IMR-90 (cell line): ENCODE data around the gene NME1. TPM values are rescaled to one million over a fixed set of nuclear protein-coding genes. Genes with fewer than 3 reads are reported as not detected.

Experiments
- ATAC-seq: fragments of 200-7000 bp; cut with Tn5 transposase; 2 replicates; pipeline ENCODE4 v1.9.1; 2020; ENCODE audit warnings: low read depth, mild to moderate bottlenecking, moderate library complexity
- BruUV-seq: library from RNA; stranded (reverse); fragments of 400-500 nt; replicated peaks from 2 replicates; lab custom pipeline; 2021; lab: Mats Ljungman, UMichigan
- CTCF ChIA-PET: fragments of 300-600 bp; formaldehyde crosslinking; extraction: SDS; loops from one replicate; lab custom pipeline; 2021; ENCODE audit warnings: antibody characterized with exemption; lab: Yijun Ruan, JAX
- POLR2A ChIA-PET: fragments of 300-600 bp; sonication (Branson Sonifier 250); formaldehyde crosslinking; loops from one replicate; lab custom pipeline; 2022; ENCODE audit warnings: antibody characterized with exemption; ENCODE audit not compliant: unreplicated experiment; lab: Charles Lee
- DNase-seq: peaks from one replicate; pipeline ENCODE4 v3.0.0; 2013
- H2AFZ ChIP-seq: replicated peaks from 2 replicates; pipeline ENCODE3; 2013; ENCODE audit warnings: low read length, mild to moderate bottlenecking; ENCODE audit not compliant: poor library complexity
- H2AK5ac ChIP-seq: 2 replicates; pipeline ENCODE4 v1.6.1; 2013; ENCODE audit warnings: low read depth, low read length, inconsistent platforms
- H2AK9ac ChIP-seq: replicated peaks from 2 replicates; pipeline ENCODE3; 2013; ENCODE audit warnings: mild to moderate bottlenecking, low read depth, low read length, moderate library complexity; ENCODE audit not compliant: poor library complexity
- H2BK120ac ChIP-seq: 2 replicates; pipeline ENCODE4 v1.6.1; 2013; ENCODE audit warnings: low read depth, low read length, inconsistent platforms
- H2BK15ac ChIP-seq: 3 replicates; pipeline ENCODE4 v1.6.1; 2013; ENCODE audit warnings: low read depth, low read length, inconsistent platforms
- H2BK20ac ChIP-seq: 2 replicates; pipeline ENCODE4 v1.6.1; 2013; ENCODE audit warnings: low read depth, mild to moderate bottlenecking, inconsistent platforms, low read length, moderate library complexity
- H2BK5ac ChIP-seq: 2 replicates; pipeline ENCODE4 v1.6.1; 2013; ENCODE audit warnings: mild to moderate bottlenecking, low read depth, low read length, inconsistent platforms; ENCODE audit not compliant: poor library complexity, severe bottlenecking
- H3K14ac ChIP-seq: replicated peaks from 2 replicates; pipeline ENCODE4 v1.6.1; 2013; ENCODE audit warnings: low read depth, low read length, inconsistent platforms
- H3K18ac ChIP-seq: 2 replicates; pipeline ENCODE4 v1.6.1; 2013; ENCODE audit warnings: low read depth, low read length, control low read depth
- H3K23ac ChIP-seq: 2 replicates; pipeline ENCODE4 v1.6.1; 2013; ENCODE audit warnings: low read depth, low read length, inconsistent platforms
- H3K27ac ChIP-seq: 2 replicates; pipeline ENCODE4 v1.5.1; 2013; ENCODE audit warnings: mild to moderate bottlenecking, control low read depth, low read length; ENCODE audit not compliant: insufficient read depth
- H3K27me3 ChIP-seq: 2 replicates; pipeline ENCODE4 v1.6.1; 2013; ENCODE audit warnings: low read length; ENCODE audit not compliant: control insufficient read depth, insufficient read depth
- H3K36me3 ChIP-seq: 2 replicates; pipeline ENCODE4 v1.6.1; 2013; ENCODE audit warnings: low read length, mixed read lengths; ENCODE audit not compliant: control insufficient read depth, insufficient read depth
- H3K4ac ChIP-seq: 2 replicates; pipeline ENCODE4 v1.6.1; 2013; ENCODE audit warnings: low read depth, low read length, inconsistent platforms
- H3K4me1 ChIP-seq: 2 replicates; pipeline ENCODE4 v1.6.1; 2013; ENCODE audit warnings: low read length, mixed read lengths; ENCODE audit not compliant: control insufficient read depth, insufficient read depth
- H3K4me2 ChIP-seq: 2 replicates; pipeline ENCODE4 v1.6.1; 2013; ENCODE audit warnings: low read depth, mild to moderate bottlenecking, control low read depth, low read length, moderate library complexity
- H3K4me3 ChIP-seq: 2 replicates; pipeline ENCODE4 v1.5.1; 2013; ENCODE audit warnings: low read depth, mild to moderate bottlenecking, control low read depth, low read length, moderate library complexity; ENCODE audit not compliant: insufficient read depth
- H3K56ac ChIP-seq: 2 replicates; pipeline ENCODE4 v1.6.1; 2013; ENCODE audit warnings: low read length, inconsistent platforms; ENCODE audit not compliant: insufficient read depth; ENCODE audit errors: extremely low read depth
- H3K79me1 ChIP-seq, 2 experiments: 2 replicates each; pipeline ENCODE4 v1.6.1; 2013; ENCODE audit warnings: low read length in 2 of 2, inconsistent platforms in 1 of 2, low read depth in 1 of 2
- H3K9ac ChIP-seq: 2 replicates; pipeline ENCODE4 v1.6.1; 2013; ENCODE audit warnings: low read depth, low read length, control low read depth
- H3K9me1 ChIP-seq: 2 replicates; pipeline ENCODE4 v1.6.1; 2013; ENCODE audit warnings: low read length, inconsistent platforms; ENCODE audit not compliant: insufficient read depth
- H3K9me3 ChIP-seq: 2 replicates; pipeline ENCODE4 v1.6.1; 2013; ENCODE audit warnings: low read length; ENCODE audit not compliant: control insufficient read depth, insufficient read depth
- H4K20me1 ChIP-seq: 2 replicates; pipeline ENCODE4 v1.6.1; 2013; ENCODE audit warnings: low read length, inconsistent platforms; ENCODE audit not compliant: insufficient read depth
- H4K5ac ChIP-seq: 2 replicates; pipeline ENCODE4 v1.6.1; 2013; ENCODE audit warnings: mild to moderate bottlenecking, low read depth, low read length, control low read depth
- H4K8ac ChIP-seq, 2 experiments: 2 replicates each; pipeline ENCODE4 v1.6.1; 2013; ENCODE audit warnings: low read depth in 2 of 2, low read length in 2 of 2, control low read depth in 1 of 2, inconsistent platforms in 1 of 2
- H4K91ac ChIP-seq: 2 replicates; pipeline ENCODE4 v1.6.1; 2013; ENCODE audit warnings: low read depth, low read length, inconsistent platforms; ENCODE audit not compliant: insufficient read depth
- BHLHE40 ChIP-seq: fragments of 150-350 bp; IDR thresholded peaks from 2 replicates; pipeline ENCODE4 v1.6.1; 2016; ENCODE audit warnings: mild to moderate bottlenecking, low read depth, low read length
- ELK1 ChIP-seq: fragments of 150-350 bp; IDR thresholded peaks from 2 replicates; pipeline ENCODE4 v1.6.1; 2016; ENCODE audit warnings: low read depth, mild to moderate bottlenecking, low read length, moderate library complexity, borderline replicate concordance
- FOS ChIP-seq: fragments of 150-350 bp; IDR thresholded peaks from 2 replicates; pipeline ENCODE4 v1.6.1; 2016; ENCODE audit warnings: low read depth, low read length
- MAFK ChIP-seq: IDR thresholded peaks from 2 replicates; pipeline ENCODE4 v1.6.1; 2012; ENCODE audit warnings: low read depth, low read length, improper control_type of control experiment
- MAZ ChIP-seq: IDR thresholded peaks from 2 replicates; pipeline ENCODE4 v1.6.1; 2012; ENCODE audit warnings: low read depth, mild to moderate bottlenecking, low read length, improper control_type of control experiment, moderate library complexity, borderline replicate concordance
- NFE2L2 ChIP-seq: fragments of 150-350 bp; IDR thresholded peaks from 2 replicates; pipeline ENCODE4 v1.6.1; 2016; ENCODE audit warnings: low read depth, mild to moderate bottlenecking, low read length
- POLR2A ChIP-seq: IDR thresholded peaks from 2 replicates; pipeline ENCODE4 v1.6.1; 2012; ENCODE audit warnings: mild to moderate bottlenecking, low read depth, low read length
- RAD21 ChIP-seq: IDR thresholded peaks from 2 replicates; pipeline ENCODE4 v1.6.1; 2012; ENCODE audit warnings: low read length, improper control_type of control experiment
- RCOR1 ChIP-seq: IDR thresholded peaks from 2 replicates; pipeline ENCODE4 v1.6.1; 2012; ENCODE audit warnings: mild to moderate bottlenecking, low read length, improper control_type of control experiment; ENCODE audit not compliant: insufficient replicate concordance
- RFX5 ChIP-seq: IDR thresholded peaks from 2 replicates; pipeline ENCODE4 v1.8.0; 2012; ENCODE audit warnings: low read depth, mild to moderate bottlenecking, low read length, moderate library complexity
- SMC3 ChIP-seq: fragments of 150-350 bp; IDR thresholded peaks from 2 replicates; pipeline ENCODE4 v1.6.1; 2016; ENCODE audit warnings: low read depth, mild to moderate bottlenecking, antibody characterized with exemption, low read length, moderate library complexity
- USF2 ChIP-seq: fragments of 150-350 bp; IDR thresholded peaks from 2 replicates; pipeline ENCODE4 v1.6.1; 2017; ENCODE audit warnings: mild to moderate bottlenecking, antibody characterized with exemption, low read length, low read depth
- WGBS, 2 experiments: methylation state at CpG; one replicate each; pipeline versions ENCODE4 v1.1.5 to v1.1.7; 2013; ENCODE audit warnings: missing lambda C conversion rate in 2 of 2; ENCODE audit not compliant: insufficient read length in 1 of 2; ENCODE audit errors: extremely low coverage in 2 of 2; 5-methylcytosine and 5-hydroxymethylcytosine counted together
- dilution Hi-C: fragments of 300-500 bp; cut with HindIII; formaldehyde crosslinking; loops from one replicate; pipeline ENCODE4 v1.14.3; 2018; ENCODE audit warnings: low sequenced_read_pairs; ENCODE audit not compliant: unreplicated experiment
- in situ Hi-C: fragments of 300-500 bp; cut with MboI; formaldehyde crosslinking; loops from 3 replicates; pipeline ENCODE4 v1.14.3; 2019; ENCODE audit warnings: low sequenced_read_pairs, inconsistent platforms, mixed read lengths
- intact Hi-C: fragments of 100-400 bp; cut with micrococcal nuclease; formaldehyde crosslinking; loops from 2 replicates; pipeline ENCODE4 v1.10.0; 2022
- polyA plus RNA-seq, 3 experiments: library from polyadenylated mRNA; depleted of rRNA; stranded (reverse); fragments of >200 nt; gene quantifications; 2 replicates each; pipeline ENCODE4 v1.2.3, GENCODE V29; 2012; ENCODE audit warnings: low replicate concordance in 1 of 3
- total RNA-seq: library from RNA; depleted of rRNA; stranded (reverse); fragments of >200 nt; gene quantifications from 2 replicates; pipeline ENCODE4 v1.2.3, GENCODE V29; 2012
- TF ChIP-seq, protein P1 (sequence below): conservative IDR thresholded peaks from 2 replicates; pipeline ENCODE4 v1.5.1; 2012; ENCODE audit warnings: mild to moderate bottlenecking, low read depth, low read length, improper control_type of control experiment

NME1 gene
- total and polyA plus RNA-seq, 2 of the 4 experiments (the other 2 are of a cell fraction) = 311 to 312 TPM

DNA sequence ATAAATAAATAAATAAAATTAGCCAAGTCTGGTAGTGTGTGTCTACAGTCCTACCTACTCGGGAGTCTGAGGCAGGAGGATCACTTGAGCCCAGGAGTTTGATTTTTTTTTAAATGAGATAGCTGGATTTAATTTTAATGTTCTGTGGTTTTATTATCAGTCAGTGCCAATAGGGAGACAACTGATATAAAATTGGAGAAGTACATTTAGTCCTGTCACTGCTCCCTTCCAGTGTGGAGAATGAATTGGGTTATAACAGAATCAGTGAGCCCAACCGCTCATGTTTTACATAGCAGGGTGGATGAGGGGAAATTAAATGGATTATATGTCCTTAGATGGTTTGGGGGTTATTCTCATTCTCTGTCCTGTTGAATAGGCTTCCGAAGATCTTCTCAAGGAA, 6.2 kb downstream of the NME1 start:
- H3K23ac ChIP-seq = no peak overlapping the region
- no peak overlapping the region for H3K4ac ChIP-seq
- 100% methylated on average over 1 of the region's 3 CpGs; no CpG with 5 or more reads in 1 of the 2 experiments for WGBS, 2 experiments
- H3K9me1 ChIP-seq = peaks cover 3% of the 10 kb centered on the region; the same call in 1 of the 2 replicates
- no peak overlapping the region for H2BK15ac ChIP-seq
- no peak overlapping the region for H3K56ac ChIP-seq
- BruUV-seq = no TSS peak
- peaks cover 31% of the 10 kb centered on the region for H3K36me3 ChIP-seq
- no peak overlapping the region for H4K5ac ChIP-seq
- H2AK5ac ChIP-seq = no peak overlapping the region
- no peak for ATAC-seq
- no peak overlapping the region for H2BK120ac ChIP-seq
- no peak for DNase-seq
- no peaks in the 10 kb centered on the region for H3K9me3 ChIP-seq
- H2AFZ ChIP-seq = no peak overlapping the region
- dilution Hi-C loops = no loop called here
- no peak overlapping the region for H4K91ac ChIP-seq
- H3K18ac ChIP-seq = no peak overlapping the region
- TF ChIP-seq POLR2A = no peak
- TF ChIP-seq, protein P1, sequence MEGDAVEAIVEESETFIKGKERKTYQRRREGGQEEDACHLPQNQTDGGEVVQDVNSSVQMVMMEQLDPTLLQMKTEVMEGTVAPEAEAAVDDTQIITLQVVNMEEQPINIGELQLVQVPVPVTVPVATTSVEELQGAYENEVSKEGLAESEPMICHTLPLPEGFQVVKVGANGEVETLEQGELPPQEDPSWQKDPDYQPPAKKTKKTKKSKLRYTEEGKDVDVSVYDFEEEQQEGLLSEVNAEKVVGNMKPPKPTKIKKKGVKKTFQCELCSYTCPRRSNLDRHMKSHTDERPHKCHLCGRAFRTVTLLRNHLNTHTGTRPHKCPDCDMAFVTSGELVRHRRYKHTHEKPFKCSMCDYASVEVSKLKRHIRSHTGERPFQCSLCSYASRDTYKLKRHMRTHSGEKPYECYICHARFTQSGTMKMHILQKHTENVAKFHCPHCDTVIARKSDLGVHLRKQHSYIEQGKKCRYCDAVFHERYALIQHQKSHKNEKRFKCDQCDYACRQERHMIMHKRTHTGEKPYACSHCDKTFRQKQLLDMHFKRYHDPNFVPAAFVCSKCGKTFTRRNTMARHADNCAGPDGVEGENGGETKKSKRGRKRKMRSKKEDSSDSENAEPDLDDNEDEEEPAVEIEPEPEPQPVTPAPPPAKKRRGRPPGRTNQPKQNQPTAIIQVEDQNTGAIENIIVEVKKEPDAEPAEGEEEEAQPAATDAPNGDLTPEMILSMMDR = no peak
- no peak for TF ChIP-seq USF2
- TF ChIP-seq SMC3 = no peak
- no peak for TF ChIP-seq BHLHE40
- TF ChIP-seq MAFK = no peak
- no peak for TF ChIP-seq RFX5
- TF ChIP-seq RAD21 = no peak
- TF ChIP-seq MAZ = no peak
- TF ChIP-seq NFE2L2 = no peak
- TF ChIP-seq FOS = no peak
- no peak for TF ChIP-seq ELK1
- no peak for TF ChIP-seq RCOR1
- H3K9ac ChIP-seq = no peak overlapping the region
- no peaks in the 10 kb centered on the region for H3K27me3 ChIP-seq
- no peak overlapping the region for H3K4me2 ChIP-seq
- H3K14ac ChIP-seq = no peak overlapping the region
- intact Hi-C loops = no loop called here
- H2BK5ac ChIP-seq = no peak overlapping the region
- in situ Hi-C loops = no loop called here
- no peak overlapping the region for H2AK9ac ChIP-seq
- H3K27ac ChIP-seq = no peak overlapping the region
- CTCF ChIA-PET = no interaction called here
- no peak overlapping the region for H2BK20ac ChIP-seq
- H3K4me3 ChIP-seq = no peak overlapping the region
- H3K79me1 ChIP-seq = peaks cover 24 to 54% of the 10 kb centered on the region in 2 experiments; a peak in 3 of 4 replicates
- H4K8ac ChIP-seq = no peak overlapping the region
- peaks cover 9% of the 10 kb centered on the region; the same call in 1 of the 2 replicates for H4K20me1 ChIP-seq
- POLR2A ChIA-PET = no interaction called here
- H3K4me1 ChIP-seq = no peaks in the 10 kb centered on the region
